SU-DHL-6 (cell line): ENCODE data around the gene TLL2.

Source experiments
- H2AFZ ChIP-seq: fragments of 200-600 bp; sonication (generic); 2 replicates; pipeline ENCODE4 v1.6.1; 2014; ENCODE audit warnings: low read depth, mild to moderate bottlenecking, moderate library complexity, mixed read lengths, antibody characterized with exemption, low read length; ENCODE audit not compliant: severe bottlenecking
- H3F3A ChIP-seq: fragments of 200-600 bp; shearing (Covaris generic); 2 replicates; pipeline ENCODE4 v1.6.0; 2016; ENCODE audit warnings: antibody characterized with exemption, mild to moderate bottlenecking; ENCODE audit not compliant: insufficient read depth
- H3K27ac ChIP-seq: fragments of 200-600 bp; sonication (generic); 2 replicates; pipeline ENCODE4 v1.5.1; 2016; ENCODE audit warnings: low read depth, mild to moderate bottlenecking, low read length, moderate library complexity, mixed read lengths
- H3K27me3 ChIP-seq: fragments of 200-600 bp; sonication (generic), shearing (Covaris generic); 2 replicates; pipeline ENCODE4 v1.6.0; 2014; ENCODE audit warnings: mild to moderate bottlenecking, low read length
- H3K36me3 ChIP-seq: fragments of 200-600 bp; sonication (generic); 2 replicates; pipeline ENCODE4 v1.6.1; 2014; ENCODE audit warnings: mild to moderate bottlenecking, low read length, mixed read lengths
- H3K4me2 ChIP-seq: fragments of 300-600, 200-600 bp; shearing (Covaris generic), sonication (generic); 2 replicates; pipeline ENCODE4 v1.6.0; 2014; ENCODE audit warnings: low read length, low read depth, mild to moderate bottlenecking; ENCODE audit not compliant: poor library complexity, severe bottlenecking
- H3K4me3 ChIP-seq: fragments of 200-600 bp; sonication (generic); 2 replicates; pipeline ENCODE4 v1.5.1; 2014; ENCODE audit warnings: antibody characterized with exemption, low read length, mild to moderate bottlenecking, mixed read lengths; ENCODE audit not compliant: insufficient read depth, poor library complexity, severe bottlenecking
- H3K79me2 ChIP-seq: fragments of 200-600 bp; sonication (generic); 2 replicates; pipeline ENCODE4 v1.6.1; 2014; ENCODE audit warnings: mild to moderate bottlenecking, low read length, moderate library complexity; ENCODE audit not compliant: insufficient read depth
- H3K9ac ChIP-seq: fragments of 200-600 bp; sonication (generic); 2 replicates; pipeline ENCODE4 v1.7.0; 2014; ENCODE audit warnings: mild to moderate bottlenecking, low read length
- H3K9me2 ChIP-seq: fragments of 200-600 bp; sonication (generic); replicated peaks from 2 replicates; pipeline ENCODE4 v1.6.1; 2014; ENCODE audit warnings: low read length; ENCODE audit not compliant: insufficient read depth
- H3K9me3 ChIP-seq: fragments of 200-600 bp; sonication (generic); 2 replicates; pipeline ENCODE4 v1.6.1; 2014; ENCODE audit warnings: low read length, mixed read lengths; ENCODE audit not compliant: insufficient read depth
- H4K20me1 ChIP-seq: fragments of 200-600 bp; sonication (generic); 2 replicates; pipeline ENCODE4 v1.6.1; 2014; ENCODE audit warnings: low read depth, mild to moderate bottlenecking, antibody characterized with exemption, low read length, moderate library complexity, mixed read lengths
- CTCF ChIP-seq: fragments of 200-600 bp; sonication (generic); IDR thresholded peaks from one replicate; pipeline ENCODE4 v1.5.1; 2017; ENCODE audit warnings: antibody characterized with exemption, mild to moderate bottlenecking, low read length, moderate library complexity; ENCODE audit not compliant: insufficient read depth, poor library complexity, severe bottlenecking
- EZH2phosphoT487 ChIP-seq: fragments of 200-600 bp; sonication (generic), shearing (Covaris generic); conservative IDR thresholded peaks from 2 replicates; pipeline ENCODE4 v1.6.1; 2018; ENCODE audit warnings: mild to moderate bottlenecking, antibody characterized with exemption, low read length, moderate library complexity, mixed read lengths

TLL2 gene

GRCh38 chr10:96491303-96491702, 22.4 kb downstream of the TLL2 start:
- Histone ChIP-seq H3K4me3 (no peak overlapping the region), H3K79me2 (no peaks in the 10 kb centered on the region), H2AFZ (no peak overlapping the region), H3K27me3 (no peaks in the 10 kb centered on the region), H3K27ac (no peak overlapping the region), H4K20me1 (no peaks in the 10 kb centered on the region), H3K9ac (no peak overlapping the region), H3F3A (no peaks in the 10 kb centered on the region), H3K4me2 (no peak overlapping the region), H3K9me3 (no peaks in the 10 kb centered on the region), H3K9me2 (no peaks in the 10 kb centered on the region), H3K36me3 (no peaks in the 10 kb centered on the region)
- TF ChIP-seq EZH2phosphoT487, result no peak
- no peak for TF ChIP-seq CTCF

- Histone ChIP-seq H3K9me2 (no peaks in the 10 kb centered on the region), H3K27ac (no peak overlapping the region), H3K4me2 (no peak overlapping the region), H3K36me3 (no peaks in the 10 kb centered on the region), H2AFZ (no peak overlapping the region), H3K4me3 (no peak overlapping the region), H3K79me2 (no peaks in the 10 kb centered on the region), H3K9me3 (no peaks in the 10 kb centered on the region), H3K27me3 (no peaks in the 10 kb centered on the region), H4K20me1 (no peaks in the 10 kb centered on the region), H3K9ac (no peak overlapping the region), H3F3A (no peaks in the 10 kb centered on the region)
- TF ChIP-seq CTCF (no peak), EZH2phosphoT487 (no peak)
These were observed 25.4 kb downstream of the TLL2 start for GRCh38 chr10:96488161-96488935.

GRCh38 chr10:96482815-96483588, 30.7 kb downstream of the TLL2 start:
- H3K4me2 ChIP-seq, result no peak overlapping the region
- H3K9ac ChIP-seq, result no peak overlapping the region
- H3F3A ChIP-seq, result no peaks in the 10 kb centered on the region
- H3K27me3 ChIP-seq, result no peaks in the 10 kb centered on the region
- no peak overlapping the region for H2AFZ ChIP-seq
- H3K4me3 ChIP-seq, result no peak overlapping the region
- H4K20me1 ChIP-seq, result no peaks in the 10 kb centered on the region
- no peaks in the 10 kb centered on the region for H3K79me2 ChIP-seq
- no peaks in the 10 kb centered on the region for H3K9me2 ChIP-seq
- H3K9me3 ChIP-seq, result no peaks in the 10 kb centered on the region
- no peaks in the 10 kb centered on the region for H3K36me3 ChIP-seq
- no peak overlapping the region for H3K27ac ChIP-seq
- TF ChIP-seq CTCF (no peak), EZH2phosphoT487 (no peak)
